Loucy (cell line): ENCODE results near the gene HEATR5B.

ENCODE experiments used
- EZH2phosphoT487 ChIP-seq: fragments of 200-600 bp; IDR thresholded peaks from 2 replicates; pipeline ENCODE4 v1.6.1; 2018; ENCODE audit warnings: antibody characterized with exemption, mild to moderate bottlenecking, moderate library complexity, borderline replicate concordance
- TF ChIP-seq, protein P1 (sequence below): fragments of 200-600 bp; sonication (generic); conservative IDR thresholded peaks from 2 replicates; pipeline ENCODE4 v1.5.1; 2014; ENCODE audit warnings: mild to moderate bottlenecking, antibody characterized with exemption, low read length

GRCh38 chr2:37000988-37001556 is 83.1 kb downstream of the HEATR5B start:
- TF ChIP-seq, protein P1, sequence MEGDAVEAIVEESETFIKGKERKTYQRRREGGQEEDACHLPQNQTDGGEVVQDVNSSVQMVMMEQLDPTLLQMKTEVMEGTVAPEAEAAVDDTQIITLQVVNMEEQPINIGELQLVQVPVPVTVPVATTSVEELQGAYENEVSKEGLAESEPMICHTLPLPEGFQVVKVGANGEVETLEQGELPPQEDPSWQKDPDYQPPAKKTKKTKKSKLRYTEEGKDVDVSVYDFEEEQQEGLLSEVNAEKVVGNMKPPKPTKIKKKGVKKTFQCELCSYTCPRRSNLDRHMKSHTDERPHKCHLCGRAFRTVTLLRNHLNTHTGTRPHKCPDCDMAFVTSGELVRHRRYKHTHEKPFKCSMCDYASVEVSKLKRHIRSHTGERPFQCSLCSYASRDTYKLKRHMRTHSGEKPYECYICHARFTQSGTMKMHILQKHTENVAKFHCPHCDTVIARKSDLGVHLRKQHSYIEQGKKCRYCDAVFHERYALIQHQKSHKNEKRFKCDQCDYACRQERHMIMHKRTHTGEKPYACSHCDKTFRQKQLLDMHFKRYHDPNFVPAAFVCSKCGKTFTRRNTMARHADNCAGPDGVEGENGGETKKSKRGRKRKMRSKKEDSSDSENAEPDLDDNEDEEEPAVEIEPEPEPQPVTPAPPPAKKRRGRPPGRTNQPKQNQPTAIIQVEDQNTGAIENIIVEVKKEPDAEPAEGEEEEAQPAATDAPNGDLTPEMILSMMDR, result no peak
- TF ChIP-seq EZH2phosphoT487, result no peak
